Liver (tissue), 9 donors: ENCODE results near the gene TRABD. TPM values are rescaled to one million over a fixed set of nuclear protein-coding genes. Genes with fewer than 3 reads are reported as not detected.
A peak's percentile ranks its signal among the peaks of the same experiment; 100 is the strongest.

ENCODE experiments used
- DNase-seq: peaks from one replicate; pipeline ENCODE4 v3.0.0-alpha.2; 2017; ENCODE audit warnings: low spot score
- H3K27ac ChIP-seq, 2 donors: one replicate each; pipeline ENCODE4 v1.7.0; 2013; ENCODE audit warnings: inconsistent platforms in 2 of 2, low read length in 2 of 2, control low read depth in 1 of 2, low read depth in 1 of 2, mild to moderate bottlenecking in 1 of 2
- H3K27me3 ChIP-seq, 4 donors: one replicate each; pipeline versions ENCODE4 v1.6.1 to v1.7.0; 2013; ENCODE audit warnings: low read length in 3 of 4, inconsistent platforms in 1 of 4, mild to moderate bottlenecking in 1 of 4, moderate library complexity in 1 of 4; ENCODE audit not compliant: control insufficient read depth in 4 of 4, insufficient read depth in 4 of 4
- H3K36me3 ChIP-seq, 4 donors: one replicate each; pipeline versions ENCODE4 v1.6.1 to v1.7.0; 2013; ENCODE audit warnings: low read length in 3 of 4, mild to moderate bottlenecking in 3 of 4, low read depth in 1 of 4, moderate library complexity in 1 of 4; ENCODE audit not compliant: control insufficient read depth in 4 of 4, insufficient read depth in 3 of 4
- H3K4me1 ChIP-seq, 4 donors: one replicate each; pipeline versions ENCODE4 v1.6.1 to v1.7.0; 2013; ENCODE audit warnings: low read length in 3 of 4, mild to moderate bottlenecking in 3 of 4, moderate library complexity in 1 of 4; ENCODE audit not compliant: control insufficient read depth in 4 of 4, insufficient read depth in 4 of 4
- H3K4me3 ChIP-seq, 3 donors: one replicate each; pipeline versions ENCODE4 v1.6.1 to v1.7.0; 2013; ENCODE audit warnings: low read length in 3 of 3, control low read depth in 1 of 3, low read depth in 1 of 3, mild to moderate bottlenecking in 1 of 3
- H3K9ac ChIP-seq, 2 donors: one replicate each; pipeline ENCODE4 v1.7.0; 2013; ENCODE audit warnings: low read length in 2 of 2, mild to moderate bottlenecking in 2 of 2, moderate library complexity in 2 of 2, control low read depth in 1 of 2, low read depth in 1 of 2
- H3K9me3 ChIP-seq, 4 donors: one replicate each; pipeline versions ENCODE4 v1.6.1 to v1.7.0; 2013; ENCODE audit warnings: low read length in 3 of 4; ENCODE audit not compliant: control insufficient read depth in 4 of 4
- EGR1 ChIP-seq, 2 donors: IDR thresholded peaks; 2 replicates each; pipeline ENCODE4 v1.6.1; 2016 to 2018; ENCODE audit warnings: antibody characterized with exemption in 2 of 2, low read depth in 2 of 2
- FOXA1 ChIP-seq: IDR thresholded peaks from 2 replicates; pipeline ENCODE4 v1.6.1; 2016; ENCODE audit warnings: antibody characterized with exemption
- FOXA2 ChIP-seq: IDR thresholded peaks from 2 replicates; pipeline ENCODE4 v1.6.1; 2016; ENCODE audit warnings: antibody characterized with exemption
- HNF4A ChIP-seq, 2 donors: conservative IDR thresholded peaks; 2 replicates each; pipeline ENCODE4 v1.6.1; 2016; ENCODE audit warnings: antibody characterized with exemption in 2 of 2, mild to moderate bottlenecking in 2 of 2
- HNF4G ChIP-seq: IDR thresholded peaks from 2 replicates; pipeline ENCODE4 v1.6.1; 2016; ENCODE audit warnings: antibody characterized with exemption
- JUND ChIP-seq, 2 donors: IDR thresholded peaks; 2 replicates each; pipeline ENCODE4 v1.6.1; 2016; ENCODE audit warnings: antibody characterized with exemption in 2 of 2
- NR2F2 ChIP-seq: IDR thresholded peaks from 2 replicates; pipeline ENCODE4 v1.6.1; 2016; ENCODE audit warnings: antibody characterized with exemption
- RAD21 ChIP-seq, 2 donors: IDR thresholded peaks; 2 replicates each; pipeline ENCODE4 v1.6.1; 2016; ENCODE audit warnings: antibody characterized with exemption in 2 of 2, mild to moderate bottlenecking in 2 of 2
- RXRA ChIP-seq, 2 donors: IDR thresholded peaks; 2 replicates each; pipeline ENCODE4 v1.6.1; 2017 to 2018; ENCODE audit warnings: antibody characterized with exemption in 2 of 2, mild to moderate bottlenecking in 1 of 2
- SP1 ChIP-seq: IDR thresholded peaks from 2 replicates; pipeline ENCODE4 v1.6.1; 2018; ENCODE audit warnings: antibody characterized with exemption, mild to moderate bottlenecking
- WGBS: extraction: QIAGEN DNeasy Blood & Tissue Kit; methylation state at CpG from one replicate; pipeline ENCODE4 v1.1.7; 2013; 5-methylcytosine and 5-hydroxymethylcytosine counted together
- polyA plus RNA-seq, 2 donors: library from polyadenylated mRNA; stranded (reverse) in 1 of 2; unstranded in 1 of 2; fragments of 200-250 nt in 1 of 2; fragments of >200 nt in 1 of 2; fragmentation: Nextera tagmentation in 1 of 2; extraction: Ambion mirVana in 1 of 2; gene quantifications; one replicate each; pipeline versions ENCODE4 v1.2.1 to v1.2.3, GENCODE V29; 2013 to 2015
- total RNA-seq, 2 donors: library from RNA; depleted of rRNA; stranded (reverse); fragments of >200 nt; gene quantifications; one replicate each; pipeline ENCODE4 v1.2.3, GENCODE V29; 2014
- TF ChIP-seq, protein P1 (sequence below): IDR thresholded peaks from 2 replicates; pipeline ENCODE4 v1.6.1; 2016; ENCODE audit warnings: antibody characterized with exemption
- TF ChIP-seq, protein P2 (sequence below): fragments of 150-350 bp; IDR thresholded peaks from 2 replicates; pipeline ENCODE4 v1.5.1; 2017; ENCODE audit warnings: improper control_type of control experiment, low read depth, low read length; ENCODE audit not compliant: missing input control
- TF ChIP-seq, protein P3 (sequence below): IDR thresholded peaks from 2 replicates; pipeline ENCODE4 v1.6.1; 2016; ENCODE audit warnings: antibody characterized with exemption
- TF ChIP-seq, protein P4 (sequence below): IDR thresholded peaks from 2 replicates; pipeline ENCODE4 v1.6.1; 2016; ENCODE audit warnings: antibody characterized with exemption
- TF ChIP-seq, protein P5 (sequence below): IDR thresholded peaks from 2 replicates; pipeline ENCODE4 v1.6.1; 2016; ENCODE audit warnings: antibody characterized with exemption, mild to moderate bottlenecking
- donor health status: healthy.
- donor health status: healthy.
- donor health status: healthy.
- donor health status: healthy.
- donor health status: healthy.

Gene TRABD
- total and polyA plus RNA-seq, 4 donors, result 10.5 to 29.7 (median 16.4) TPM

DNA sequence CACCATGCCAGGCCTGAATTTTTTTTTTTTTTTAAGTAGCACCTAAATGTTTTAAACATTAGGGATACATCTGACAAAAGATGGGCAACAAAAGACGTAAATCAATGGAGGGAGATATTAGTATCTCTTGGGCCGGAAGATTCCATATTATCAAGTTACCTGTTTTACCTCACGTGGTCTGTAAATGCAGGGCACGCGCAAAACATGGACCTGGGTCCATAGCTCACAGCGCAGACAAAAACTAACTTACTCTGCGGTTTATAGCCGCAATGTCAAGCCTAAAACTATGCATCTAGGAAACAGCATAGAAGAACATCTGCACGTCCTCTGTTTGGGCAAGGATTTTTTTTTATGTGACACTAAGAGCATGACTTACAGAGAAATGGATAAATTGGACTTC, 46.7 kb upstream of the TRABD start (continued):
- TF ChIP-seq, protein P1, sequence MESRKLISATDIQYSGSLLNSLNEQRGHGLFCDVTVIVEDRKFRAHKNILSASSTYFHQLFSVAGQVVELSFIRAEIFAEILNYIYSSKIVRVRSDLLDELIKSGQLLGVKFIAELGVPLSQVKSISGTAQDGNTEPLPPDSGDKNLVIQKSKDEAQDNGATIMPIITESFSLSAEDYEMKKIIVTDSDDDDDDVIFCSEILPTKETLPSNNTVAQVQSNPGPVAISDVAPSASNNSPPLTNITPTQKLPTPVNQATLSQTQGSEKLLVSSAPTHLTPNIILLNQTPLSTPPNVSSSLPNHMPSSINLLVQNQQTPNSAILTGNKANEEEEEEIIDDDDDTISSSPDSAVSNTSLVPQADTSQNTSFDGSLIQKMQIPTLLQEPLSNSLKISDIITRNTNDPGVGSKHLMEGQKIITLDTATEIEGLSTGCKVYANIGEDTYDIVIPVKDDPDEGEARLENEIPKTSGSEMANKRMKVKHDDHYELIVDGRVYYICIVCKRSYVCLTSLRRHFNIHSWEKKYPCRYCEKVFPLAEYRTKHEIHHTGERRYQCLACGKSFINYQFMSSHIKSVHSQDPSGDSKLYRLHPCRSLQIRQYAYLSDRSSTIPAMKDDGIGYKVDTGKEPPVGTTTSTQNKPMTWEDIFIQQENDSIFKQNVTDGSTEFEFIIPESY, result no peak
- TF ChIP-seq HNF4A (conservative IDR thresholded peaks at IDR 0.05) (no peak), FOXA2 (no peak), HNF4G (no peak), SP1 (no peak), EGR1 (IDR thresholded peaks at IDR 0.05; ENCODE audit: low read depth in 2 of 2) (no peak), FOXA1 (no peak)

DNA sequence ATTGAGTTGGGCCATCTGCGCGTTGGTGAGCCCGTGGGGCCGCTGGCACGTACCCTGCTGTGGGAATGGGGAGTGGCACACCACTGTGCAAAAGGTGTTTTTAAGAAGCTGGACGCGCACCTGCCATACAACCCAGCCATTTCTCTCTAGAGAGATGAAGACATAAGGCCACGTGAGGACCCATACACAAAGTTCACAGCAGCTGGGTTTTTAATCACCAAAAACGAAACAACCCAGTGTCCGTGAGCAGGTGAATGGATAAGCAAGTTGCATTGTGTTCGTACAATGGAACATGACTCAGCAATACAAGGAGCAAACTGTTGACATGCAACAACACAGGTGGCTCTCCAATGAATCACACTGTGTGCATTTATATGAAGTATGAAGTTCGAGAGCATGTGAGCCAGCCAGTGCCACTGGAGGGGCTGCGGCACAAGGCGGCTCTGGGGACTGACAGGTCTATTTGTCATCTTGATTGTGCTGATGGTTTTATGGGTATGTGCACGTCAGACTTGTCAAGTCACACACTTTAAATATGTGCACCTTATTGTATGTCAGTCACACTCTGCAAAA, 45.8 kb upstream of the TRABD start:
- no peak overlapping the region for H3K4me3 ChIP-seq
- no peak for DNase-seq
- no peak overlapping the region for H3K9ac ChIP-seq
- H3K9me3 ChIP-seq, result no peaks in the 10 kb centered on the region
- H3K4me1 ChIP-seq, result peaks cover 4 to 22% (median 19%) of the 10 kb centered on the region in 4 donors
- H3K27me3 ChIP-seq, result no peaks in the 10 kb centered on the region
- H3K36me3 ChIP-seq, result no peaks in the 10 kb centered on the region
- WGBS, result 81% methylated on average over 15 of the region's 15 CpGs
- TF ChIP-seq, protein P2, sequence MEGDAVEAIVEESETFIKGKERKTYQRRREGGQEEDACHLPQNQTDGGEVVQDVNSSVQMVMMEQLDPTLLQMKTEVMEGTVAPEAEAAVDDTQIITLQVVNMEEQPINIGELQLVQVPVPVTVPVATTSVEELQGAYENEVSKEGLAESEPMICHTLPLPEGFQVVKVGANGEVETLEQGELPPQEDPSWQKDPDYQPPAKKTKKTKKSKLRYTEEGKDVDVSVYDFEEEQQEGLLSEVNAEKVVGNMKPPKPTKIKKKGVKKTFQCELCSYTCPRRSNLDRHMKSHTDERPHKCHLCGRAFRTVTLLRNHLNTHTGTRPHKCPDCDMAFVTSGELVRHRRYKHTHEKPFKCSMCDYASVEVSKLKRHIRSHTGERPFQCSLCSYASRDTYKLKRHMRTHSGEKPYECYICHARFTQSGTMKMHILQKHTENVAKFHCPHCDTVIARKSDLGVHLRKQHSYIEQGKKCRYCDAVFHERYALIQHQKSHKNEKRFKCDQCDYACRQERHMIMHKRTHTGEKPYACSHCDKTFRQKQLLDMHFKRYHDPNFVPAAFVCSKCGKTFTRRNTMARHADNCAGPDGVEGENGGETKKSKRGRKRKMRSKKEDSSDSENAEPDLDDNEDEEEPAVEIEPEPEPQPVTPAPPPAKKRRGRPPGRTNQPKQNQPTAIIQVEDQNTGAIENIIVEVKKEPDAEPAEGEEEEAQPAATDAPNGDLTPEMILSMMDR, result no peak
- TF ChIP-seq, protein P1, result no peak
- TF ChIP-seq, protein P3, sequence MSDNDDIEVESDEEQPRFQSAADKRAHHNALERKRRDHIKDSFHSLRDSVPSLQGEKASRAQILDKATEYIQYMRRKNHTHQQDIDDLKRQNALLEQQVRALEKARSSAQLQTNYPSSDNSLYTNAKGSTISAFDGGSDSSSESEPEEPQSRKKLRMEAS, result no peak
- TF ChIP-seq RAD21 (IDR thresholded peaks at IDR 0.05), result no peak
- TF ChIP-seq JUND (IDR thresholded peaks at IDR 0.05), result no peak
- TF ChIP-seq NR2F2, result no peak
- TF ChIP-seq FOXA1, result no peak
- TF ChIP-seq HNF4G, result no peak
- no peak overlapping the region for H3K27ac ChIP-seq

DNA sequence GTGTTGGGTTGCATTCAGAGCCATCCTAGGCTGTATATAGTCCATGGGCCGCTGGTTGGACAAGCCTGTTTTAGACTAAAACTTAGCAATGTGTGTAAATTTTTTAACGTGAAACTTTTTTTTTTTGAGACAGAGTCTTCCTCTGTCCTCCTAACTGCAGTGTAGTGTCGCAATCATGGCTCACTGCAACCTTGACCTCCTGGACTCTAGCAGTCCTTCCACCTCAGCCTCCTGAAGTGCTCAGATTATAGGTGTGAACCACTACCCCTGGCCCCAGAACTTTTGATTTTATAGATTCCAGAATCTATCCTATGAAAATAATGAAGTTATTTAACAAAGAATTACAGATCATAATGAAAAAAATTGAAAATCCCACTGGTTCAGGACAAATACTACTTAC, 45.1 kb upstream of the TRABD start:
- Histone ChIP-seq H3K36me3 (no peaks in the 10 kb centered on the region), H3K4me1 (peaks cover 4 to 28% (median 26%) of the 10 kb centered on the region in 4 donors), H3K27ac (no peak overlapping the region), H3K9me3 (no peaks in the 10 kb centered on the region), H3K27me3 (no peaks in the 10 kb centered on the region), H3K9ac (no peak overlapping the region), H3K4me3 (no peak overlapping the region)
- WGBS, result 45% methylated on average over 3 of the region's 3 CpGs
- TF ChIP-seq, protein P4, sequence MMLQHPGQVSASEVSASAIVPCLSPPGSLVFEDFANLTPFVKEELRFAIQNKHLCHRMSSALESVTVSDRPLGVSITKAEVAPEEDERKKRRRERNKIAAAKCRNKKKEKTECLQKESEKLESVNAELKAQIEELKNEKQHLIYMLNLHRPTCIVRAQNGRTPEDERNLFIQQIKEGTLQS, result no peak
- TF ChIP-seq JUND (IDR thresholded peaks at IDR 0.05) (no peak), RXRA (IDR thresholded peaks at IDR 0.05) (peak in 1 of 2 donors; percentile 19), HNF4A (conservative IDR thresholded peaks at IDR 0.05) (peak; percentile 74 to 80), HNF4G (peak; percentile 11), EGR1 (IDR thresholded peaks at IDR 0.05; ENCODE audit: low read depth in 2 of 2) (no peak)
- TF ChIP-seq, protein P5, sequence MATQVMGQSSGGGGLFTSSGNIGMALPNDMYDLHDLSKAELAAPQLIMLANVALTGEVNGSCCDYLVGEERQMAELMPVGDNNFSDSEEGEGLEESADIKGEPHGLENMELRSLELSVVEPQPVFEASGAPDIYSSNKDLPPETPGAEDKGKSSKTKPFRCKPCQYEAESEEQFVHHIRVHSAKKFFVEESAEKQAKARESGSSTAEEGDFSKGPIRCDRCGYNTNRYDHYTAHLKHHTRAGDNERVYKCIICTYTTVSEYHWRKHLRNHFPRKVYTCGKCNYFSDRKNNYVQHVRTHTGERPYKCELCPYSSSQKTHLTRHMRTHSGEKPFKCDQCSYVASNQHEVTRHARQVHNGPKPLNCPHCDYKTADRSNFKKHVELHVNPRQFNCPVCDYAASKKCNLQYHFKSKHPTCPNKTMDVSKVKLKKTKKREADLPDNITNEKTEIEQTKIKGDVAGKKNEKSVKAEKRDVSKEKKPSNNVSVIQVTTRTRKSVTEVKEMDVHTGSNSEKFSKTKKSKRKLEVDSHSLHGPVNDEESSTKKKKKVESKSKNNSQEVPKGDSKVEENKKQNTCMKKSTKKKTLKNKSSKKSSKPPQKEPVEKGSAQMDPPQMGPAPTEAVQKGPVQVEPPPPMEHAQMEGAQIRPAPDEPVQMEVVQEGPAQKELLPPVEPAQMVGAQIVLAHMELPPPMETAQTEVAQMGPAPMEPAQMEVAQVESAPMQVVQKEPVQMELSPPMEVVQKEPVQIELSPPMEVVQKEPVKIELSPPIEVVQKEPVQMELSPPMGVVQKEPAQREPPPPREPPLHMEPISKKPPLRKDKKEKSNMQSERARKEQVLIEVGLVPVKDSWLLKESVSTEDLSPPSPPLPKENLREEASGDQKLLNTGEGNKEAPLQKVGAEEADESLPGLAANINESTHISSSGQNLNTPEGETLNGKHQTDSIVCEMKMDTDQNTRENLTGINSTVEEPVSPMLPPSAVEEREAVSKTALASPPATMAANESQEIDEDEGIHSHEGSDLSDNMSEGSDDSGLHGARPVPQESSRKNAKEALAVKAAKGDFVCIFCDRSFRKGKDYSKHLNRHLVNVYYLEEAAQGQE, result no peak
- DNase-seq, result no peak
